NCI-H82 treated with DMSO at 0.1 percent for 48 hours (cell line): Measurements from ENCODE around the gene PLCXD1.
"Not testable (repeated sequence)": the region's sequence is repeated elsewhere in the genome, so short reads cannot be mapped to it uniquely, and the experiment has no call there.

Experiments
- DNase-seq: peaks from one replicate; lab custom pipeline; 2025; ENCODE audit not compliant: unreplicated experiment; lab: John Stamatoyannopoulos, UW

Gene PLCXD1

GRCh38 chrX:349702-350101, 68.5 kb downstream of the PLCXD1 start:
- DNase-seq: no peak

GRCh38 chrX:350148-350533, 69.0 kb downstream of the PLCXD1 start:
- DNase-seq: no peak

GRCh38 chrX:350534-351323, 69.5 kb downstream of the PLCXD1 start:
- DNase-seq: no peak

- not testable (repeated sequence) for DNase-seq
Observed at GRCh38 chrX:351324-351641, 70.1 kb downstream of the PLCXD1 start.

GRCh38 chrX:351736-352135, 70.6 kb downstream of the PLCXD1 start:
- no peak for DNase-seq

GRCh38 chrX:352181-352580, 71.0 kb downstream of the PLCXD1 start:
- no peak for DNase-seq

GRCh38 chrX:352582-353314, 71.6 kb downstream of the PLCXD1 start:
- no peak for DNase-seq
